GM18868 (cell line): ENCODE measurements around the gene CYLD.

Experiments used
- ATAC-seq: cut with Tn5 transposase; IDR thresholded peaks from one replicate; pipeline ENCODE4 v1.9.1; 2021; ENCODE audit warnings: mild to moderate bottlenecking, moderate library complexity; ENCODE audit not compliant: unreplicated experiment

CYLD gene

GRCh38 chr16:50776037-50776436 is 34.2 kb downstream of the CYLD start:
- ATAC-seq: no peak

DNA sequence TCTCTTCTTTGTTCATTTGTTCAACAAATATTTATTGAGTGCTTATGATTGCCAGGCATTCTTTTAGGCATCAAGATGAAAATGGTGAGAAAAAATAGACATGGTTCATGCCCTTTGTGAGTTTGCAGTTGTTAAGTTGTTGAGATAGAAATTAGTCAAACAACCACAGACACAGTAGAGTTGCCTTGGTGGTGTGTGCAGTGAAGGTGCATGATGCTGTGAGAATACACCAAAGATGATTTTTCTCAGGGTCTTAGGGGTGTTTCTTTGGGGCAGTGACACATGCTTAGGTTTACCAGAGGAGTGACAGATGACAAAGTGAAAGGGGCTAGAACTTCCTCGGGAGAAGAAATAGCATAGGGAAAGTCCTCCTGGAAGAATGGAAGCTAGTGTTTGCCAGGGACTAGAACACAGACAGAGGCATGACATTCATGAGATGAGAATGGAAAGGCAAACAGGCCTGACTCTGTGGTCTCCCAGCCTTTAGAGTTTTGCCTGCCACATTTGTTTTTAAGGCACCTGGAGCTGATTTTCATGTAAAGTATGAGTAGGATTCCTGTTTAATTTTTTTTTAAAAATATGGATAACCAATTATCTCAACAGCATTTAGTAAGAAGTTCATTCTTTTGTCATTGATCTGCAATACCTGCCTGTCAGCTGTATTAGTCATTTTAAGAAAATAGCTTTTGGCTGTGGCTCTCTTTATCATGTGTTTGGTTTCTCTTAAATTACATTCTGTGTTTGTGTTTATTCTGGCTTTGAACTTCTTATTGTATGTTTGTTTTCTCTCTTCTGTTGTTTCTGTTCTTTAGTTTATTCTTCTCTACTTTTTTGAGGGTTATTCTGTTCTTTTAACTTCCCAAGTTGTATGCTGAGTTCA is 36.6 kb downstream of the CYLD start:
- peak; percentile 84 for ATAC-seq

GRCh38 chr16:50781043-50781442 is 39.2 kb downstream of the CYLD start:
- no peak for ATAC-seq

DNA sequence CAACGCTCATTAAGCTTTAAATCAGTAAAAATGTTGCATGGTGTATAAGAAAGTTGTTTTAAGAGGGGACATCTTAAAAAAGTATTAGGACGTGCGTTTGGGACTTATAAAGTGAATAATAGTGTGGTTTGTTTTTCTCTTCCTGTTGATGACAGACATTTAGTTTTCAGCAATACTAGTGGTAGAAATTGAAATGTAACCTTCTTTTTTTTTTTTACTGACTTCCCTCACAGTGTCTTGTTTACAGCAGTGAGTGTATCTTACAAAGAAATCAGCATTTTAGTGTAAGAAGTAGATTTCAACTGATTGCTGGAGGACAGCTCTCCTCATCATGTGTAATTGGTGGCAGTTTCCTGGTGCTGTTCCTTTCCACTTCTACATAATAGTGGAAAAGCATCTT is 39.6 kb downstream of the CYLD start:
- ATAC-seq: no peak

DNA sequence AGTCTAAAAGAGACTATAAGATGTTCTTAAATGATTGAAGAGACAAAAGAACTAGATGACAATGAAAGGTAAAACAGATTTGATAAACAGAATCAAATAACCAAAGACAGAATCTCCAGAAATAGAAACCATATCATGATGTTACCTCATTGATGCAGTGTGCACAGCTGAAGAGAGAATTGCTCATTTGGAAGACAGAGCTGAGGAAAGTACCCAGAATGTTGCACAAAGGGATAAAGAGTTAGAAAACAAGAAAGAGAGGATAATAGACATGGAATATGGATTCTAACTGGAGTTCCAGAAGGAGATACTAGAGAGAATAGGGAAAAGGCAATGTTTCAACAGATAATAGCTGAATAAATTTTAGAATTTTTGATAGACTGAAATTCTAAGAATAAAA is 47.9 kb downstream of the CYLD start:
- ATAC-seq: no peak

DNA sequence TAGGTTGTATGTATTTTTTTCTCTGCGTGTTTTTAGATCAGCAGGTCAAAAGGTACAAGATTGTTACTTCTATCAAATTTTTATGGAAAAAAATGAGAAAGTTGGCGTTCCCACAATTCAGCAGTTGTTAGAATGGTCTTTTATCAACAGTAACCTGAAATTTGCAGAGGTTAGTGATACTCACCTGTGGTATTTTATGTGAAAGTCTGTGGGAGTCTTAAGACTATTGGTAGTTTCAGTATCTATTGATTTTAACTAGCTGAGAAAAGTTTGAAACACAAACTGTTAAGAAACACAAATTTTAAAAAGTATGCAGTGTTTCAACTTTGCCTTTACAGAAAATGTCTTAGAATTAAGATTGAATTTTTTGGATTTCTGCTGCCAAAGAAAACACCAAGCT is 49.6 kb downstream of the CYLD start:
- no peak for ATAC-seq

DNA sequence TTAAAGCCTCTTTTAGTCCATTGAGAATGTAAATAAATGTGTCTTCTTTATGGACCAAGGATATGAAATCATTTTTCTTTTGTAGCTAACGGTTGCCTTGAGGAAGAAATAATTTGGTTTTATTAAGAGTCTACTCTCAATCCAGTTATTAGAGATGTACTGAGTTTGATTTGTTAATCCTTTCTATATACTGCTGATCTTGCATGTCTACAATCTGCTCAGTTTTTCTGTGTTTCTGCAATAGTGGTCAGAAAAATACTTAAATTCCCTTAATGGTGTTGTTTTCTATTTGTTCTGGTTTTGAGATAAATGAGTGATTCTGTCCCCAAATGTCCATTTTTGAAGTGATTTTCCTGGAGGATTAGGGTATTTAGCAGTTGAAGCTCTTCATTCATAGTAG is 54.9 kb downstream of the CYLD start:
- no peak for ATAC-seq

- ATAC-seq: no peak
Measured at GRCh38 chr16:50797456-50797855, 55.6 kb downstream of the CYLD start.

DNA sequence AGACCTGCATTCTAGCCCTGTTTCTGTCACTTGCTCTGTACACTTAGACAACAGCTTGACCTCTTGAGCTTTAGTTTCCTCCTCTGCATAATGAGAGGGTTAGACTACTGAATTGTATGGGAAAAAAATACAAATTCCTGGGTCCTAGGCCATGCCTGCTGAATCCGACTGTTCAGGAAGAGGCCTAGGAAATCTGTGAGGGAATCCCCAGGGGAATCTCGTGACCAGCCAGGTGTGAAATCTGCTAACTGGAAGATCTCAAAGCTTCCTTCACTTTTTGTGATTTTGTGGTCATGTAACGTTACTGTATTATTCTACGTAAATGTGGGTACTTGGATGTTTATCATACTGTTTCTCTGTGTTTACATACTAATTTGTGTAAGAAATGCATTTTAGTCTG is 58.2 kb downstream of the CYLD start:
- ATAC-seq: no peak

GRCh38 chr16:50801036-50801435 is 59.1 kb downstream of the CYLD start:
- no peak for ATAC-seq

DNA sequence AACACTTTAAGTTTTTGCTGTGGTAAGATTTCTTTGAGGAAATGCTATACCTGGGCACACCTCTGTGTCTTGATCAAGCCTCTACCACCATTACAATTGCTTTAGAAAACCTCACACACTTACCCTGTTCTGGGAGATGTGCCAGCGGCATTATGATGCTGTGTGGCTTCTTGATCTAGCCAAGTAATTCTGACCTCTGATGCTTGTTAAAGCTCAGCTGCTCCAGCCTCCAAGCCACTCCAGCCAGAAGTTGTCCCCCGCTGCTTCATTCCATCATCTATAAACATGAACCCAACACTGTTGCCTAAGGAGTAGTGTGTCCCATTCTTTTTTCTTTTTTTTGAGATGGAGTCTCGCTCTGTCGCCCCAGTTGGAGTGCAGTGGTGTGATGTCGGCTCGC is 60.1 kb downstream of the CYLD start:
- ATAC-seq: no peak

- ATAC-seq: no peak
Measured at GRCh38 chr16:50802961-50803360, 61.1 kb downstream of the CYLD start.

DNA sequence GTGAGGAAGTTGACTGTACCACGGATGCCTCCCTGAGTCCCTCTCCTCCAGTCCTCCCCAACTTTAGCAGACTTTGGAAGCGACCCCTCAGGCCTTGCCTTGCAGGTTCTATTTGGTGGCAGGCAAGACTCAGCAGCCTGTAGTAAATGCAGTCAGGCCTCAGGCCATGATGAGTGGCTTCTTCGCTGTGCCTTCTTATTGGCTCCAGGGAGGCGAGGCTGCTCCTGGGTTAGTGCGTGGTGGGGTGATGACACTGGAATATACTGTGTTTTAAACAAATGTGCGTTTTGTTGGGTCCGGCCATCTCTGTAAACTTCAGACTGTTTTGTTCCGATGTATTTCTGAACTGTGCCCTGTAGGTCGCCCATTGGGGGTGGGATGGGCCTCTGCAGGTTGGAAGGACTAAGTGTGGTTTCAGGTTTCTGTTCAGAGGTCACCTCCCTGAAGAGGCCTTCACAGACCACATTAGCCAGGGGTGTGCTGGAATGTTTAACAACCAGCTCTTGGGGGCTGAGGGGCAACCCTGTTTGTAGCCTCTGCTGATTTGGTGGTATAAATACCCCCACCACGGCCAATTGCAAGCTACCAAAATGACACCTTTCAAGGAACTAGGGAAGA is 62.5 kb downstream of the CYLD start:
- ATAC-seq: no peak

DNA sequence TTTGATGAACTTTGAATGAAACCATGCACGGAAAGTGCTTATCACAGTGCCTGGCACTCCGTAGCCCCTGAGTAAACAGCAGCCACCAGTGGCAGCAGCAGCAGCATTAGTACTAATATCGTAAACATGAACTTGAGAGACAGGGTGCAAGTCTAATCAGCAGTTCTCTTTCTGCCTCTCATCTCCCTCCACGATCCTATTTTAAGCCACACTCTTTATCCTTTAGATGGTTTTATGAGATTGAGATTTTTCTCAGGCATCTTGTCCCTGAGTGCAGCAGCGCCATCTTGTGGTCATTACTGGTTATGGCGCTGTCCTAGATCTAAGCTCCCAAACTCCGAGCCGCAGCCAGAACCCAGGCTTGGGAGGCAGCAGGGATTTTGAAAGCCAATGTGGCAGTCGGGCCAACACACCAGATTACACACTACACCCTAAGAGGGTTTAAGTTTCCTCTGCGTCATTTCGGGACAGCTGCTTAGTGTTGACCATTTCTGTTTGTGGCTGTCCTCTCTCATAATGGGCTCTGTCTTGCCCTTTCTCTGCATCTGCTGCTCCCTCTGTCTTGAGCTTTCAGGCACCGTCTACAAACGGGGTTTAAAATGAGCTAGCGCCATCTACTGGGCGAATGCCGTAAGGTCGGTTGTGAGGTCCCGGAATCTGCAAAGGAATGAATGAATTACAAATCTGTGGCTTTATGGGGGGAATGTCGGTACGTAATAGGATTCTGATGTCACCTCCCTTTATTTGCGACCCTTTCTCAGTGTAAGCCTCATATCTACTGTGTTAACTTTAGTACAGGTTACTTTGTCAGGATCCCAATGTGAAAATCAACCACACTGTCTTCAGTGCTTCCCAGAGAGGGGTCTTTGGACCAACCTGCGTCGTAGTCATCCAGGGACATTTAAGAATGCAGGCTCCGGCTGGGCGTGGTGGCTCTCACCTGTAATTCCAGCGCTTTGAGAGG is 64.5 kb downstream of the CYLD start:
- peak; percentile 77 for ATAC-seq

DNA sequence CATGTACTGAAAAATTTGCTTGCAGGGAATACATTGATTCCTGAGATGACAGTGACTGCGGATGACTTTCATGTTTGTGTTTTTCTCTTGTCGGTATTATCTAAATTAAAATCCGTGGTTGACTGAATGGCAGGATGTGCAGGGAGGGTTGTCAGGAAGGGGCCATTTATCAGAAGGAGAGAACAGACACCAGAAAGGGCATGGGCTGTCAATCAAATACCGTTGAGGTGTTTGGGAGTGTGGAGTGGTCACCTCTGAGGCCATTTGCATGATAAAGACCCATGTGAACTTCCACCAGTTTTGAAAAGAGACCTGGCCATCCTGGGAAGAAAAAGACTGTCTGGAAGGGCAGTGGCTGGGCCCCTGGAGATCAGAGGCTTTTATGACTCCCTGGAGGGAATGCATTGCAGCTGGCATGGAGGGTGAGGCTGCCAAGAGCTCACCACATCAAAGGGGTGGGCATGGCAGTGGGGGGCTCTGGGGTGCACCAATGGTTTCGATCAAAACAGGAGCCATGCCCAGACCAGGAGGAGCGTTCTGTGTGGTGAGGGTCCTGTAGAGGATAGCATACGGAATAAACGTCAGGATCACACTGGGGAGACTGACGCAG is 67.1 kb downstream of the CYLD start:
- ATAC-seq: no peak

- peak; percentile 76 for ATAC-seq
Measured at GRCh38 chr16:50809561-50809960, 67.7 kb downstream of the CYLD start.

DNA sequence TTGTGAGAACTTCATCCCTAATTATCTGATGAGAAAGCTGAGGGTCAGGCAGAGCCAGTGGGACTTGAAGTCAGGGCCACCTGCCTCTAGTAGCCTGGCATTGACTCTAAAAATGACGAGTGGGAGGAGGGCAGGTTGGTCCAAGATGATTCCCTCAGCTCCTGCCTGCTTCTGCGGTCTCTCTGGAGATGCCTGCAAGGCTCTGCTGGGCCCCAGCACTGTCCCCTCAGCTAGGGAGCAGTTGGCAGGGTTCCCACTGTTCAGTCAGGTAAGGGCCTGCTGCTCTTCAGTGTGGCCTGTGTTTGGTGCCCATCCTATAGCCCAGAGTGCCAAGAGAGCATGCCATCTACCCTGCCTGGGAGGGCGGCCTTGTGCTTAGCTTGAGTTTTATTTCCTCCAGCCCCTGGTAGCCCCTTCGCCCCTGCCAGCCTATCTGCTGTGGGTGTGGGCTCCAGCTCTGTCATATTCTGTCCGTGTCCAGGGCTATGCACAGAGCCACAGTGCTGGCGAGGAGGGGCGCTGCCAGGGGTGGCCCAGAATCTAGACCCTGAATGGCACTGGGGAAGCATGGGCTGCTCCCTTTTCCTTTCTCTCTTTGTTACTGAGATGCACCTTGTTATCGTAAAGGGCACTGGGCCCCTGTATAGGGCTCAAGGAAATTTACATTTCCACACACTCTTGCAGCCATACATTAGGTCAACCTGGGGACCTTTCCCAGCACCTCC is 68.5 kb downstream of the CYLD start:
- no peak for ATAC-seq

DNA sequence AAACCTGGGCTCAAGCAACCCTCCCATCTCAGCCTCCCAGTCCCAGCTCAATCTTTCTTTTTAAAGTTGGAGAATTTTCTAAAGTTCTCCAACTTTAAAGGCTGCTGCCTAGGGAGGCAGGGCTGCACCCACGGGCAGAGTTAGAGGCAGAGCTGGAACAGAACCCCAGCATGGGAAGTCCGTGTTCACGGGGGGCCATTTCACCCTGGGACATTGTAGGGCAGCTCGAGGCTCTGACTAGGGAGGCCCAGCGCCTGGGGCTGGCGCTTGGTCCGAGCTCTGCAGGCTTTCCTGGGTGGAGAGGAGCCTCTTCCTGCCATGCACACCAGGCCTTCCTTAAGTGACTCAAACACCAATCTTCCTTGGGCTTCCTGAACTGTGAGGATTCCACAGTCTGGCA is 70.2 kb downstream of the CYLD start:
- ATAC-seq: no peak

DNA sequence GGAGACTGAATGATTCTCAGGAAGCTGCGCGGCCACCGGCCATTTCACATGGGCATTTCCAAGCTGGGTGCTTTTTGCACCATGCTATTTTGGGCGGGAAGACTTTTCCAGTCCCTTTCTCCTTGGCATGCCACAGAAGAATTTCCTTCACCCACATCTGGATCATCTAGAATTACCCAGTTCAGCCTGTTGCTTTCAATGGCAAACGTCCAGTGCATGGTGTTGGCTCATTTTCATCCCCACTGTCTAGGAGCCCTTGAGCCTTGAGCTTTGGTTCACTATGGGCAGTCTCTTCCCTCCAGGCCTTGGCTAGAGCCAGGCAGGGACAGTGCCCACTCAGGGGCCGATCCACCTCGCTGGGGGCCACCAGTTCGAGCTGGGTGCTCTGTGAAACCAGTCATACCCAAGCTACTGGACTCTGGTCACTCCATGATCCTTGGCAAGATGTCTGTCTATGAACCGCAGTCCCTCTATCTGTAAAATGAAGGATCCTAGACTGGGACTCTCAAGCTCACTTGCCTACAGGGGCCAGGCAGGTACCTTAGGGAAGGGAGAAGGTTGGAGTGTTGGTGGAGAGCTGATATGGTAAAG is 71.1 kb downstream of the CYLD start:
- ATAC-seq: no peak

- no peak for ATAC-seq
Measured at GRCh38 chr16:50814052-50814451, 72.2 kb downstream of the CYLD start.
